Thyroid gland (tissue), 4 donors: ENCODE measurements around the gene XRN2.

Experiments used
- CTCF ChIP-seq, 6 experiments: fragments of 200-600 bp in 3 of 6; fragments of 450-650 bp in 3 of 6; sonication (generic) in 3 of 6; IDR thresholded peaks; one replicate each; pipeline ENCODE4 v1.5.1; 2016 to 2019; ENCODE audit warnings: antibody characterized with exemption in 6 of 6, mild to moderate bottlenecking in 2 of 6, inconsistent platforms in 1 of 6, moderate library complexity in 1 of 6
- POLR2A ChIP-seq, 2 donors: fragments of 450-650 bp; IDR thresholded peaks; one replicate each; pipeline ENCODE4 v1.6.1; 2017; ENCODE audit warnings: antibody characterized with exemption in 2 of 2, mild to moderate bottlenecking in 2 of 2, moderate library complexity in 1 of 2

GRCh38 chr20:21278829-21279228, 24.3 kb upstream of the XRN2 start:
- no peak for TF ChIP-seq CTCF (IDR thresholded peaks at IDR 0.05)
- no peak for TF ChIP-seq POLR2A (IDR thresholded peaks at IDR 0.05)
